GM04504 (cell line): Measurements from ENCODE around the gene ACO2.
"Not testable (repeated sequence)": the region's sequence is repeated elsewhere in the genome, so short reads cannot be mapped to it uniquely, and the experiment has no call there.

Source experiments
- DNase-seq: peaks from one replicate; pipeline ENCODE4 v3.0.0-alpha.2; 2012; ENCODE audit warnings: low read depth

The ACO2 gene

DNA sequence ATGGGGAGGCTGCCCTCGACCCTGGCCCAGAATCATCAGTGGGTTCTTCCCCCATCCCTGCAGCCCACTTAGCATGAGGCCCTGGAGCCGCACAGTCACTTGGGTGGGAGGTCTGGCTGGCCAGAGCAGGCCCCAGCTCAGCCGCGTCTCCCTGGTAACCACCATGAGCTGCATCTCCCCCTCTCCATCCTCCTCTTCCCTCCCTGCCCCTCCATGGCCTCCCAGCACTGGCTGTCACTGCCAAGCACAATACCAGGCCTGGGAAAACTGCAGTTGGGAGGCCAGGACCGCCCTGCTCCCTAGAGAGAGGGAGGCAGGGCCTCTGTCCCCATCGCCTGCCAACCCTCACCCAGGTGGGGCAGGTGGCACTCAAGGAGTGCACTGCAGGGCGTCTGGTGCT lies 99.9 kb downstream of the ACO2 start:
- no peak for DNase-seq

DNA sequence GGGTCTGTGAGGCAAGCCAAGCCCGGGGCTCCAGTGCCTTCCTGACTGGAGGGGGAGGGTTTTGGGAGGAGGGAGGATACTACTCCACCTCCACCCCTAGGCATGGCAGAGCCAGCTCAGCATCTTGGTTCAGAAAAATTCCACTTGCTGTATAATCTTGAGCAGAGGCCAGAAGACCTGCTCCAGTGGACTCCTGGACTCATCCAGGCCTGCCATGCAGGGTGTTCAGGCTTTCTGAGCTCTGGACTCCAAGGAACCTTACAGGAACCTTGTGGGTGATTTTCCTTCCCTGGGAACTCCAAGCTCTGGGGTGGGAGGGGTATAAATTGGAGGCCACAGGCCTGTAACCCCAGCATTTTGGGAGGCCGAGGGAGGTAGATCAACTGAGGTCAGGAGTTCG lies 101.3 kb downstream of the ACO2 start:
- no peak for DNase-seq

DNA sequence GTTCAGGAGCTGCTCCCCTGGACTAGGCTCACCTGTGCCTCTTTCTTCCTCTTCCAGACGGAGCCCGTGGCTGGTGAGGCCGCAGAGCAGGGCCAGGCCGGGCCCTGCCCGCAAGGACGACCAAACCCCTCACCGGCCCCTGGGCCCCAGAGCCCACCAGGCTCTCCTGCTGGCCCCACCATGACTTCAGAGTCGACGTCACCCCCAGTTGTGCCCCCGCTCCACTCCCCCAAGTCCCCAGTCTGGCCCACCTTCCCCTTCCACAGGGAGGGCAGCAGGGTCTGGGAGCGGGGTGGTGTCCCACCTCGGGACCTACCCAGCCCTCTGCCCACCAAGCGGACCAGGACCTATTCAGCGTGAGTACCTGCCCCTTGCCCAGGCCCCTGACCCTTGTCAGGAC lies 102.9 kb downstream of the ACO2 start:
- no peak for DNase-seq

DNA sequence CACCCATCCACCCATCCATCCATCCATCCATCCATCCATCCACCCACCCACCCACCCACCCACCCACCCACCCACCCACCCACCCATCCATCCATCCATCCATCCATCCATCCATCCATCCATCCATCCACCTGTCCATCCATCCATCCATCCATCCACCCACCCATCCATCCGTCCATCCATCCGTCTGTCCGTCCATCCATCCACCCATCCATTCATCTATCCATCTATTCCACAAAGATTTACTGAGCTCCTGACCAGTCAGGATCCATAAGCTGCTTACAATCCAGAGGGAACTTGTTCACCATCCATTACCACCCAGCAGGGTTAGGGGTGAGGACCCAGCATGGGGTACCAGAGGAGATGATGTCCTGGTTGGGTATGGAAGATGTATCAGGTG lies 103.4 kb downstream of the ACO2 start:
- not testable (repeated sequence) for DNase-seq

DNA sequence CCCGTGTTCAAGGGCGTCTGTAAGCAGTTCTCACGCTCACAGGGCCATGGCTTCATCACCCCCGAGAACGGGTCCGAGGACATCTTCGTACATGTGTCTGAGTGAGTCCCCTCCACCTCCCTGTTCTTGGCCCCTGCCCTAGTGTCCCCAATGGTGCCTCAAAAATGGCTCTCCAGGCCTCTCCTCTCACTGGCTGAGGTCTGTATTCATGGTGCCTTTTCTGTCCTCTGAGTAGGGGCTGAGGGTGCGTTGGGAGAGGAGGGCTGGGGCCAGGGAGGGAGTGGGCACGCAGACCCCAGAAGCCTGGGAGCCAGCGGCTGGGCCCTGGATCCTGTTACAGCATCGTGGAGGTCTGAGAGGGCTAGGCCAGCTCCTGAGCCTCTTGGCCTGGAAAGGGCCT lies 104.8 kb downstream of the ACO2 start:
- no peak for DNase-seq

DNA sequence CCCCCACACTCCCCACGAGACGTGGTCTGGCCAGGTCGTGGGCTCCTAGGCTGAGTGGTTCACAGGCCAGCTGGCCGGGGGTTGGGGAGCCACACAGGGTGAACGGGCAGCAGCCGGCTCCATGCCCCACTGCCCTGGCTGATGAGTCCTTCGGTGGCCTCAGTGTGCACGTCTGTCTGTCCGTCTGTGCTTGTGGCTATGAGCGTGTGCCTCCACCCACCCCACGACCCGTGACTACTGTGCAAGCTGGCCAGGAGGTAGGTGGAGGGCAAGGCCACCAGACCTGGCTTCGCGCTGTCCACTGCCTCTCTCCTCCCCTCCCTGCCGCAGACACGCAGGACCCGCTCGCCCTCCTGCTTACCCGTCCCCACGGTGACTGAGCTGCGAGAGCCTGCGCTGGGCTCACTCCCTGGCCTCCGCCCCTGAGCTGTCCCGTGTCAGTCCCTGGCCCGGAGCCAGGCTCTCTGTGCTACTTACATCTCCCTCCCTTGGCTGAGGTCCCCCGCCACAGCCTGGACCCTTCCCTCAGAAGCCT lies 106.0 kb downstream of the ACO2 start:
- no peak for DNase-seq

DNA sequence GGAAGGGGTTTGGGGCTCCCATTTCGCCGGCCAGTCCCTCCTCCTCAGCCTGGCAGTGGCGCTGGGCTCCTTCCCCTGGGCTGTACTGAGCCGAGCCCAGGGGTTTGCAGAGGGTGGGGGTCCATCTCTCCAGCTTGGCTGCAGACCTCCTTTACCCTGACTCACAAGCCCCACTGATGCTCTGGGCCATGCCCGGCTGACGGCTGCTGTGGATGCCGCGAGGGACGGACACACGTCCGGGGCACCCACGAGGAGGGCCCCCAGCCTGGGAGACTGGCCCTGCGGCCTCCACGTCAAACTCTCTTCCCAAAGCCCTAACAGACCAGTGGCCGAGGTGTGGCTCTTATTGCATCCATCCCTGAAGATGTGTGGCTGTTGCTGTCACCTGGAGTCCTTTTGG lies 106.6 kb downstream of the ACO2 start:
- no peak for DNase-seq

DNA sequence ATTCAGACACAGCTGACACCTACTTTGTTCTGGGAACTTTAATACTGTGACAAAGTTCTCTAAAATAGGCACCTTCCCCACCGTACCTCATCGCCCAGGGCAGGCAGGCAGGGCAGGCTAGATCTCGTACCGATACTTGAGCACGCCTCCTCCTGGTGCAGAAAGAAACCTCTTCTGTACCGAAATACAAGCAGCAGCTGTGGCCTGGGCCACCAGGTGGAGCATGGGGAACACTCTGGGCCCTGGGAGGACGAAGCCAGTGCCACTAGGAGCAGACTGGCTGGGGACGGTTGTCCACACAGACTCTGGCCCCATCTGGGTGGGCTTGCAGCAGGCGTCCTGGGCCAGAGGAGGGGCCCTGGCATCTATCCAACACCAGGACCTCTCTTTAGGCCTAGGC lies 108.0 kb downstream of the ACO2 start:
- DNase-seq: no peak

DNA sequence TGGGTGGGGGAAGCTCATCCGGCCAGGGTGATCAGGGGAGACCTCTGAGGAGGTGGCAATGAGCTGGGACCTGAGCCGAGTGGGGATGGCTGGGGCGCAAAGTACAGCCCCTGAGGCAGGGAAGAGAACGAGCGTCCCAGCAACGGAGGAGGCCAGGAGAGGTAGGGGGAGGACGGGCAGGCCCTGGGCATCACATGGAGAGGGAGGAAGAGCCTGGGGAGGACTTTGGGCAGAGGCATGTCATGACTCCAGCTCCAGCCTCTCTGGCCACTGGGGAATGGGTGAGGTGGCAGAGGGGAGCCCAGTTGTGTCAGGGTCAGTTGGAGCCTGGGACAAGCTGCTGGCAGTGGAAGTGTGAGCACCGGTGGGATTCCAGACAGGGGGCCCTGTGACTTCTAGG lies 109.2 kb downstream of the ACO2 start:
- no peak for DNase-seq
